ENCODE measurements around the gene KRTAP10-5.

KRTAP10-5 gene

DNA sequence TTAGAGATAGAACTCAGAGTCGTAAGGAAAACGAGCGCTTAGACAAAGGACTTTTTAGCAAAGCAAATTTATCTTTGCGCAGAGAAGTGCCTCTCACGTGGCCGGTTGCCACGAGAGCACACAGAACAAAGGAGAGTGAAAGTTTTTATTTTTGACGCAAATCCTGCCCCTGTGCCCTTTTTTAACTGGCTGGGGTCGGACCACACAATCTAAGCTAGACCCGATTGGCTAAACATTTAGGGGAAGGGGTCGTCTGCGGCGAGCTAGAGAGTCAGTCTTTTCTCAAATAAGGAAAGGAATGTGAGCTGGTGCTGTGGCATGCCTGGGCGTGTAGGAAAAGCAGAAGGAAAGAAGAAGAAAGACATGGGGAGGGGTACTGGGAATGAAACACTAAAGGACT, 31.5 kb downstream of the KRTAP10-5 start:
- no peak overlapping the region for H3K27ac ChIP-seq (replicated peaks)

DNA sequence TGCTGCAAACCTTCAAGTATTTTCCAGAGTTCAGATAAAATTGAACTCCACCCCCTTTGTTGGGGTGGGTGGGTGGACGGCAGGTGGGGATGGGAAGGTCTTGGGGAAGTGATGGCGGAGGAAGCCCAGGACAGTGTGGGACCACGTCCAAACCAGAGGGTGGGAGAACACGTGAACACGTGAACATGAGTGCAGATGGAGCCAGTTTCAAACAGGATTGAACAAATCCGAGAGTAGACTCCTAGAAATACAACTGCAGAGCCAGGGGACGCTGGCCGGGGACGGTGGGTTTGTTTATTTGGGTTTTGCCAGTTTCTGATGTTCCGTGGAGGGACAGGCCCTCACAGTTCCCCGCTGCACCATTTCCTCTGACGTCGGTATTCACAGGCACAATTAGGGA, 32.0 kb downstream of the KRTAP10-5 start:
- no peak overlapping the region for H3K4me3 ChIP-seq (replicated peaks; ENCODE audit: insufficient read depth, low read length)
- peaks cover 5% of the 10 kb centered on the region for H3K27me3 ChIP-seq (ENCODE audit: insufficient read depth, poor library complexity, severe bottlenecking)
- no peak for DNase-seq (ENCODE audit: low read depth in 1 of 2, low spot score in 1 of 2)
- H3K27ac ChIP-seq (replicated peaks), result no peak overlapping the region
- TF ChIP-seq SPI1 (IDR thresholded peaks at IDR 0.05; ENCODE audit: borderline replicate concordance, low read depth), result no peak
- no peak for TF ChIP-seq CTCF (IDR thresholded peaks at IDR 0.05; ENCODE audit: insufficient read depth, low read length)
- TF ChIP-seq GABPA (IDR thresholded peaks at IDR 0.05; ENCODE audit: low read depth), result no peak
- TF ChIP-seq, protein P1, sequence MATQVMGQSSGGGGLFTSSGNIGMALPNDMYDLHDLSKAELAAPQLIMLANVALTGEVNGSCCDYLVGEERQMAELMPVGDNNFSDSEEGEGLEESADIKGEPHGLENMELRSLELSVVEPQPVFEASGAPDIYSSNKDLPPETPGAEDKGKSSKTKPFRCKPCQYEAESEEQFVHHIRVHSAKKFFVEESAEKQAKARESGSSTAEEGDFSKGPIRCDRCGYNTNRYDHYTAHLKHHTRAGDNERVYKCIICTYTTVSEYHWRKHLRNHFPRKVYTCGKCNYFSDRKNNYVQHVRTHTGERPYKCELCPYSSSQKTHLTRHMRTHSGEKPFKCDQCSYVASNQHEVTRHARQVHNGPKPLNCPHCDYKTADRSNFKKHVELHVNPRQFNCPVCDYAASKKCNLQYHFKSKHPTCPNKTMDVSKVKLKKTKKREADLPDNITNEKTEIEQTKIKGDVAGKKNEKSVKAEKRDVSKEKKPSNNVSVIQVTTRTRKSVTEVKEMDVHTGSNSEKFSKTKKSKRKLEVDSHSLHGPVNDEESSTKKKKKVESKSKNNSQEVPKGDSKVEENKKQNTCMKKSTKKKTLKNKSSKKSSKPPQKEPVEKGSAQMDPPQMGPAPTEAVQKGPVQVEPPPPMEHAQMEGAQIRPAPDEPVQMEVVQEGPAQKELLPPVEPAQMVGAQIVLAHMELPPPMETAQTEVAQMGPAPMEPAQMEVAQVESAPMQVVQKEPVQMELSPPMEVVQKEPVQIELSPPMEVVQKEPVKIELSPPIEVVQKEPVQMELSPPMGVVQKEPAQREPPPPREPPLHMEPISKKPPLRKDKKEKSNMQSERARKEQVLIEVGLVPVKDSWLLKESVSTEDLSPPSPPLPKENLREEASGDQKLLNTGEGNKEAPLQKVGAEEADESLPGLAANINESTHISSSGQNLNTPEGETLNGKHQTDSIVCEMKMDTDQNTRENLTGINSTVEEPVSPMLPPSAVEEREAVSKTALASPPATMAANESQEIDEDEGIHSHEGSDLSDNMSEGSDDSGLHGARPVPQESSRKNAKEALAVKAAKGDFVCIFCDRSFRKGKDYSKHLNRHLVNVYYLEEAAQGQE (IDR thresholded peaks at IDR 0.05; ENCODE audit: insufficient replicate concordance, low read depth), result no peak
- TF ChIP-seq POLR2AphosphoS5 (IDR thresholded peaks at IDR 0.05; ENCODE audit: low read depth), result no peak

More for the DNA sequence above, 31.5 kb downstream of the KRTAP10-5 start:
- TF ChIP-seq CTCF (IDR thresholded peaks at IDR 0.05; ENCODE audit: insufficient read depth, low read length), result no peak
- TF ChIP-seq, protein P1 (IDR thresholded peaks at IDR 0.05; ENCODE audit: insufficient replicate concordance, low read depth), result no peak
- TF ChIP-seq POLR2AphosphoS5 (IDR thresholded peaks at IDR 0.05; ENCODE audit: low read depth), result no peak
- no peak for TF ChIP-seq SPI1 (IDR thresholded peaks at IDR 0.05; ENCODE audit: borderline replicate concordance, low read depth)
- TF ChIP-seq GABPA (IDR thresholded peaks at IDR 0.05; ENCODE audit: low read depth), result no peak
- no peak overlapping the region for H3K4me3 ChIP-seq (replicated peaks; ENCODE audit: insufficient read depth, low read length)
- no peak for DNase-seq (ENCODE audit: low read depth in 1 of 2, low spot score in 1 of 2)
- H3K27me3 ChIP-seq (ENCODE audit: insufficient read depth, poor library complexity, severe bottlenecking), result peaks cover 7% of the 10 kb centered on the region

GRCh38 chr21:44547656-44548331, 32.6 kb downstream of the KRTAP10-5 start:
- no peak overlapping the region for H3K27ac ChIP-seq (replicated peaks)
- H3K27me3 ChIP-seq (ENCODE audit: insufficient read depth, poor library complexity, severe bottlenecking), result peaks cover 5% of the 10 kb centered on the region
- H3K4me3 ChIP-seq (replicated peaks; ENCODE audit: insufficient read depth, low read length), result no peak overlapping the region
- TF ChIP-seq SPI1 (IDR thresholded peaks at IDR 0.05; ENCODE audit: borderline replicate concordance, low read depth) (no peak), GABPA (IDR thresholded peaks at IDR 0.05; ENCODE audit: low read depth) (no peak), POLR2AphosphoS5 (IDR thresholded peaks at IDR 0.05; ENCODE audit: low read depth) (no peak), CTCF (IDR thresholded peaks at IDR 0.05; ENCODE audit: insufficient read depth, low read length) (no peak)
- TF ChIP-seq, protein P1 (IDR thresholded peaks at IDR 0.05; ENCODE audit: insufficient replicate concordance, low read depth), result no peak
- no peak for DNase-seq (ENCODE audit: low read depth in 1 of 2, low spot score in 1 of 2)

Data from HL-60 (cell line).